Tibial artery (tissue), 4 donors: ENCODE results near the gene NINL.

Experiments
- DNase-seq, 2 donors: peaks; one replicate each; pipeline ENCODE4 v3.0.0-alpha.2; 2019
- H3K27ac ChIP-seq, 2 donors: fragments of 200-600 bp; sonication (generic) in 1 of 2; 1 replicate in 1 of 2; 2 replicates in 1 of 2; pipeline ENCODE4 v1.5.1; 2018 to 2019; ENCODE audit warnings: mild to moderate bottlenecking in 1 of 2
- H3K27me3 ChIP-seq, 2 donors: fragments of 200-600 bp; sonication (generic) in 1 of 2; one replicate each; pipeline versions ENCODE4 v1.5.1 to v1.6.0; 2016 to 2019
- H3K36me3 ChIP-seq, 3 donors: fragments of 200-600 bp; sonication (generic) in 2 of 3; one replicate each; pipeline ENCODE4 v1.5.1; 2016 to 2019; ENCODE audit warnings: mild to moderate bottlenecking in 2 of 3
- H3K4me1 ChIP-seq, 4 donors: fragments of 200-600 bp; sonication (generic) in 2 of 4; 1 replicate in 3 of 4; 2 replicates in 1 of 4; pipeline ENCODE4 v1.5.1; 2016 to 2019
- H3K4me3 ChIP-seq, 2 donors: fragments of 200-600 bp; sonication (generic) in 1 of 2; 1 replicate in 1 of 2; 2 replicates in 1 of 2; pipeline ENCODE4 v1.5.1; 2018 to 2019; ENCODE audit warnings: mild to moderate bottlenecking in 2 of 2
- H3K9me3 ChIP-seq, 3 donors: fragments of 200-600 bp; sonication (generic) in 1 of 3; one replicate each; pipeline ENCODE4 v1.5.1; 2016 to 2019
- intact Hi-C: fragments of 100-400 bp; cut with DNase I; formaldehyde crosslinking; loops from one replicate; pipeline ENCODE4 v1.15.0; 2023; ENCODE audit warnings: low total_unique reads
- TF ChIP-seq, protein P1 (sequence below), 2 experiments: fragments of 200-600 bp in 1 of 2; fragments of 450-650 bp in 1 of 2; IDR thresholded peaks; one replicate each; pipeline ENCODE4 v1.5.1; 2017 to 2019; ENCODE audit warnings: antibody characterized with exemption in 2 of 2, mild to moderate bottlenecking in 1 of 2, moderate library complexity in 1 of 2

NINL gene

DNA sequence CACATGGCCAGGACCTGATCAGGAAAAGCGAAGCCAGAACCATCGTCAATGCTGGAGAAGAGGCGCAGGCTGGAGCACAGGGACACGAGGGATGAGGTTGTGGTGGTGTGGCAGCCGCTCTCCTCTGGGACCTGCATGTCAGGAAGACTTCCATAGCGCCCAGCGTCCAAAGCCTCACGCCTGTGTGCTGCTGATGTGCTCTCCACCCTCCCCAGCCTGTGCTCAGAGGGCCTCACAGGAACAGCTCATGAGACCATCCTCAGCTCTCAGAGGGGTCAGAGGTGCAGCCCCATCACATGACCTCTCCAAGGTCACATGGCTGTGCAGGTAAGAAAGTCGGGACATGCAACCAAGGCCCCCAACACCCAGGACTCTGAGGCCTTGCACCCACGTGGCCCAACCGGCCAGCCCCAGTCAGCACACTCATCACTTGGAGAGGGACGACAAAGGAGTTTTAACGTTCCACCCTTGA, 84.4 kb downstream of the NINL start:
- peaks cover 0 to 83% (median 0%) of the 10 kb centered on the region in 3 donors for H3K36me3 ChIP-seq
- no peak overlapping the region for H3K27ac ChIP-seq
- TF ChIP-seq, protein P1, sequence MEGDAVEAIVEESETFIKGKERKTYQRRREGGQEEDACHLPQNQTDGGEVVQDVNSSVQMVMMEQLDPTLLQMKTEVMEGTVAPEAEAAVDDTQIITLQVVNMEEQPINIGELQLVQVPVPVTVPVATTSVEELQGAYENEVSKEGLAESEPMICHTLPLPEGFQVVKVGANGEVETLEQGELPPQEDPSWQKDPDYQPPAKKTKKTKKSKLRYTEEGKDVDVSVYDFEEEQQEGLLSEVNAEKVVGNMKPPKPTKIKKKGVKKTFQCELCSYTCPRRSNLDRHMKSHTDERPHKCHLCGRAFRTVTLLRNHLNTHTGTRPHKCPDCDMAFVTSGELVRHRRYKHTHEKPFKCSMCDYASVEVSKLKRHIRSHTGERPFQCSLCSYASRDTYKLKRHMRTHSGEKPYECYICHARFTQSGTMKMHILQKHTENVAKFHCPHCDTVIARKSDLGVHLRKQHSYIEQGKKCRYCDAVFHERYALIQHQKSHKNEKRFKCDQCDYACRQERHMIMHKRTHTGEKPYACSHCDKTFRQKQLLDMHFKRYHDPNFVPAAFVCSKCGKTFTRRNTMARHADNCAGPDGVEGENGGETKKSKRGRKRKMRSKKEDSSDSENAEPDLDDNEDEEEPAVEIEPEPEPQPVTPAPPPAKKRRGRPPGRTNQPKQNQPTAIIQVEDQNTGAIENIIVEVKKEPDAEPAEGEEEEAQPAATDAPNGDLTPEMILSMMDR (IDR thresholded peaks at IDR 0.05): no peak
- no peaks in the 10 kb centered on the region for H3K27me3 ChIP-seq
- intact Hi-C loops: no loop called here
- no peaks in the 10 kb centered on the region for H3K9me3 ChIP-seq
- H3K4me3 ChIP-seq: no peak overlapping the region
- H3K4me1 ChIP-seq: no peaks in the 10 kb centered on the region
- DNase-seq: peak in 1 of 2 donors; percentile 54

DNA sequence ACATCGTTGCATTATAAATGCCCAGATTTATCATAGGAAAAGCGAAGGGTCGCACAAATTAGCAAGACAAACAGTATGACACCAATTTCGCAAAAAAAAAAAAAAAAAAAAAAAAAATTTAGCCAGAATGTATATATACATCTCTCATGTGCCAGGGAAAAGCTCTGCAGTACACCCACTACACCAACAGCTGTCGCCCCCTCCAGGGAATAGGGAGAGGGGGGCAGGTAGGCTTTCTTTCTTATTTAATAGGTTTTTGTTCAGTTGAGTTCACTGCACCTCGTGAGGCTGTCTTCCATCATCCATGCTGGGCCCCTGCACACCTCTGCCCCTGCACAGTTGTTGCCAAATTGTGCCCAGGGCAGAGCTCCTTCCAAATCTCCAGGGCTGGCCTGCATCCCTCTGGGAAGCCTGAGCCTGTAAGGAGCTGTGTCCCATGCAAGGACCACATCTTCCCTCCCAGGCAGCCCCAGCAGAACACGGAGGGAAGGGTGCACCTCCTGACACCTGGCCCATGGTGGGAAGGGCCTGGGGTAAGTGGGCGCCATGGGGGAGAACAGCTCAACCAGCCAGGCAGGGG, 85.4 kb downstream of the NINL start:
- TF ChIP-seq, protein P1 (IDR thresholded peaks at IDR 0.05): no peak
- no peaks in the 10 kb centered on the region for H3K4me1 ChIP-seq
- no peak overlapping the region for H3K4me3 ChIP-seq
- no peaks in the 10 kb centered on the region for H3K9me3 ChIP-seq
- H3K27ac ChIP-seq: no peak overlapping the region
- no peaks in the 10 kb centered on the region for H3K27me3 ChIP-seq
- peaks cover 0 to 85% (median 0%) of the 10 kb centered on the region in 3 donors for H3K36me3 ChIP-seq
- intact Hi-C loops: no loop called here
- peak in 1 of 2 donors; percentile 49 for DNase-seq

DNA sequence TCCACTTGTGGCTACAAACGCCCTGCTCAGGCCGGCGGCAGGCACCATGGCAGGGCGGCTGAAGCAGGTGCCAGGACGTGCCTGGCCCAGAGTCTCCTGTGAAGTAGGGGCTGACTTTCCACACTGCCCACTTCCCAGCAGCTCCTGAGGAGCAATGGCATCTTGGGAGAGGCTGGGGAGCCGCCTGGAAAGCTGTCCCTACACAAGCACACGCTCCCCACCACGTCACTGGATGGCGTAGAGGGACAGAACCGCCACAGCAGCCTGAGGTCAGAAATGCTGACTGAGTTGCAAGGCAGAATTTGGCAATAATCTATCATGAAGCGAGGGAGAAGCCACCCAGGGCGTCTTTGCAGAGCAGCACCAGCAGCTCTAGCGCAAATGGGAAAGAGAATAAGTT, 86.3 kb downstream of the NINL start:
- H3K36me3 ChIP-seq: peaks cover 0 to 84% (median 0%) of the 10 kb centered on the region in 3 donors
- no peak overlapping the region for H3K4me3 ChIP-seq
- H3K9me3 ChIP-seq: no peaks in the 10 kb centered on the region
- no peaks in the 10 kb centered on the region for H3K4me1 ChIP-seq
- no peak overlapping the region for H3K27ac ChIP-seq
- no peaks in the 10 kb centered on the region for H3K27me3 ChIP-seq
- TF ChIP-seq, protein P1 (IDR thresholded peaks at IDR 0.05): no peak
- intact Hi-C loops: no loop called here
- peak in 1 of 2 donors; percentile 44 for DNase-seq

DNA sequence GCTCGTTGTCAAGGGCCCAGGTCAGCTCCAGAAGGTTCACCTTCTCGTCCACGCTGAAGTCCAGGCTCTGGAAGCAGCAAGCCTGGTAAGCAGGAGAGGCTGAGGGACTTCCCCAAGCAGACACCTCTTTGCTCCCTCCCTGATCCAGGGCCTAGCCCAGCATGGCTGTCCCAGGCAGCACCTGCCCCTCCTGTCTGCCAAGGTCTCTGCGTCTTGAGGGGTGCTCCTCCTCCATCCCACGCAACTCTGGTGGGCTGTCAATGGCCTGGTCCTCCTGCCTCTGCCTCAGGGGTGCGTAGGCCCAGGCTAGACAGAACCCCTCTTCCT, 87.1 kb downstream of the NINL start:
- no peak for DNase-seq
- intact Hi-C loops: no loop called here
- no peaks in the 10 kb centered on the region for H3K4me1 ChIP-seq

DNA sequence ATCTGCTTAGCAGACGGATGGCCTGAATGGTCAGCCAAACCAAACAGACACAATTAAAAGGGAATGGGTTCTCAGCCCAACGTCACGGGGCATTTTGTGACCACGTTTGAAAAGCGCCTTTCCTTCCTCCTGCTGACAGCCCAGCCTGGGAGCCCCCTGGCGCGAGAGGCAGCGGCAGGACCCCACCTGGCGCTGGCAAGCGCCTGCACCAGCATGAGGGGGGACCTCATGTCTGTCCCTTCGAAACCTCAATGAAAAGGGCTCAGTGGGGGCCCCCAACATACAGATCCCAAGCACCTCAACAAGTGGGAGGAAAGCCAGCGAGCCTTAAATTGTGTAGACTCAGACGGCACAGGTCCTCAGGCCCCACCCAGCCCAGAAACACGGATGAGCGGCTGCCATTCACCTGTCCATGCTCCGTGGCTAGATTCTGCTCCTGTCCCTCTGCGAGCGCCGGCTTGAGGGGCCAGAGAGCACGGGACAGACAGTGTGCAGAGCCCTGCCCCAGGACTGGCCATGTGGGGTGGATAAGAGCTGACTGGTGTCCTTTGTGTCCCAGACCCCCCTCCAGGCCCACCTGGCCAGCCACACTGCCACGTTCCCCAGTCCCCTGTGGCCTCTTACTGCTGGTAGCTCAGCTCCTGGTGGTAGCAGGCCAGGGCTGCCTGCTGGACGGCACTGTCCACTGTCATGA, 87.6 kb downstream of the NINL start:
- Histone ChIP-seq H3K4me1 (no peaks in the 10 kb centered on the region), H3K36me3 (peaks cover 0 to 72% (median 0%) of the 10 kb centered on the region in 3 donors), H3K27ac (no peak overlapping the region), H3K27me3 (no peaks in the 10 kb centered on the region), H3K9me3 (no peaks in the 10 kb centered on the region), H3K4me3 (no peak overlapping the region)
- intact Hi-C loops: no loop called here
- TF ChIP-seq, protein P1 (IDR thresholded peaks at IDR 0.05): no peak
- peak in 1 of 2 donors; percentile 58 for DNase-seq

More for the DNA sequence above, 87.1 kb downstream of the NINL start:
- Histone ChIP-seq H3K27ac (no peak overlapping the region), H3K9me3 (no peaks in the 10 kb centered on the region), H3K27me3 (no peaks in the 10 kb centered on the region), H3K36me3 (peaks cover 0 to 76% (median 0%) of the 10 kb centered on the region in 3 donors), H3K4me3 (no peak overlapping the region)
- TF ChIP-seq, protein P1 (IDR thresholded peaks at IDR 0.05): no peak
